Measurements from ENCODE around the gene GTPBP4. TPM values are rescaled to one million over a fixed set of nuclear protein-coding genes. Genes with fewer than 3 reads are reported as not detected.

The GTPBP4 gene
- total and polyA plus RNA-seq, 4 donors = 9.8 to 15.1 (median 12.1) TPM

DNA sequence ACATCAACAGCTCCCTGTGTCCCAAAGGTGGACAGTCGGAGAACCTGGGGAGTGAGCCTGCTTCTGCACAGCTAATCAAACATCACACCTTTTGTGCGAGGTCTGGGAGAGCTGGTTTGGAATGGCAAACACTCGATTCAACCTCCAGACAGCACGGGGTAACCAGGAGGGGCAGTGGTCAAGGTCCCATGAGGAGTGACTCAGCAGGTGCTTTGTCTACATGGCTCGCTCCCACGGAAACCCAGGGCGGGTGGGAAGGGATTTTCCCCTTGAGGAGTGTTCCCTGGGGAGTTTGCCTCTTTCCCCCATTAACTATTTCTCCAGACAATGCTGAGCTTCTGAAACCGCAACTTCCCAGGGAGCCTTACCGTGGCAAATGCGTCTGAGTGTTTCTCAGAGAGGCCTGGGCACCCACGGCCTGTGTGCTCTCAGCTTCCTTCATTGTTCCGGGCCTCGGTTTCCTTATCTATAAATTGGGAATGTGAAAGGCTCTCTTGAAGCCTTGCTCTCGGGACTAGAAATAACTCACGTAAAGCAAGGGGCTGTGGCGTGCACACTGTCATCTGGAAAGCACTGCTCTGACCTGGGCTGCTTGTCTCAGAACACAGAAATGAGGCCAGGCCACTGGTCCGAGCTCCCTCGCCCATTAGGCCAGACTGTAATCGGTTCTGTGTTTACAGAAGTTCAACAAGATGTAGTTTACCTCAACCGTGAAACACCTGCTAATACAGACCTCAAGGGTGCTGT is 14.0 kb upstream of the GTPBP4 start (continued):
- TF ChIP-seq, protein P1, sequence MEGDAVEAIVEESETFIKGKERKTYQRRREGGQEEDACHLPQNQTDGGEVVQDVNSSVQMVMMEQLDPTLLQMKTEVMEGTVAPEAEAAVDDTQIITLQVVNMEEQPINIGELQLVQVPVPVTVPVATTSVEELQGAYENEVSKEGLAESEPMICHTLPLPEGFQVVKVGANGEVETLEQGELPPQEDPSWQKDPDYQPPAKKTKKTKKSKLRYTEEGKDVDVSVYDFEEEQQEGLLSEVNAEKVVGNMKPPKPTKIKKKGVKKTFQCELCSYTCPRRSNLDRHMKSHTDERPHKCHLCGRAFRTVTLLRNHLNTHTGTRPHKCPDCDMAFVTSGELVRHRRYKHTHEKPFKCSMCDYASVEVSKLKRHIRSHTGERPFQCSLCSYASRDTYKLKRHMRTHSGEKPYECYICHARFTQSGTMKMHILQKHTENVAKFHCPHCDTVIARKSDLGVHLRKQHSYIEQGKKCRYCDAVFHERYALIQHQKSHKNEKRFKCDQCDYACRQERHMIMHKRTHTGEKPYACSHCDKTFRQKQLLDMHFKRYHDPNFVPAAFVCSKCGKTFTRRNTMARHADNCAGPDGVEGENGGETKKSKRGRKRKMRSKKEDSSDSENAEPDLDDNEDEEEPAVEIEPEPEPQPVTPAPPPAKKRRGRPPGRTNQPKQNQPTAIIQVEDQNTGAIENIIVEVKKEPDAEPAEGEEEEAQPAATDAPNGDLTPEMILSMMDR (IDR thresholded peaks at IDR 0.05; ENCODE audit: low read depth, low read length, missing input control) = no peak
- no peak for TF ChIP-seq NR2F2 (IDR thresholded peaks at IDR 0.05)
- TF ChIP-seq, protein P2, sequence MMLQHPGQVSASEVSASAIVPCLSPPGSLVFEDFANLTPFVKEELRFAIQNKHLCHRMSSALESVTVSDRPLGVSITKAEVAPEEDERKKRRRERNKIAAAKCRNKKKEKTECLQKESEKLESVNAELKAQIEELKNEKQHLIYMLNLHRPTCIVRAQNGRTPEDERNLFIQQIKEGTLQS (IDR thresholded peaks at IDR 0.05) = no peak

DNA sequence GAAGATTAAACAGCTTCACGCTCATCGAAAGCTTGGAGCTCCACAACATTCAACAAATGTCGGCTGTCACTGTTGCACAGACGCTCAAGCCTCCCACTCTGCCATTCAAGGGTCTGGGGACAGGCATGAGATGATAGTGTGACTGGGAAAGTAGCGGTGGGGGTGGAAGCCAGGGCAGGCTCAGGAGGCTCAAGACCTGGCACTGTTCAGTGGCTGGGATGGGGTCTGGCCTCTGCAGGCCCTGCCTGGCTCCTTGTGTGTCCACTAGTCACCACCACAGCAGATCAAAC is 13.5 kb upstream of the GTPBP4 start:
- DNase-seq (ENCODE audit: low spot score) = no peak
- Histone ChIP-seq H3K27ac (ENCODE audit: low read depth in 1 of 2, low read length in 2 of 2) (no peak overlapping the region), H3K9me3 (ENCODE audit: control insufficient read depth in 4 of 4, low read length in 3 of 4) (peaks cover 3 to 8% (median 5%) of the 10 kb centered on the region in 4 donors), H3K4me1 (ENCODE audit: control insufficient read depth in 4 of 4, insufficient read depth in 4 of 4, low read length in 3 of 4) (peaks cover 0 to 23% (median 18%) of the 10 kb centered on the region in 4 donors), H3K4me3 (ENCODE audit: low read depth in 1 of 3, low read length in 3 of 3) (no peak overlapping the region), H3K27me3 (ENCODE audit: control insufficient read depth in 4 of 4, insufficient read depth in 4 of 4, low read length in 3 of 4) (no peaks in the 10 kb centered on the region), H3K36me3 (ENCODE audit: control insufficient read depth in 4 of 4, insufficient read depth in 3 of 4, low read depth in 1 of 4, low read length in 3 of 4) (no peaks in the 10 kb centered on the region), H3K9ac (ENCODE audit: low read depth in 1 of 2, low read length in 2 of 2) (no peak overlapping the region)
- TF ChIP-seq JUND (IDR thresholded peaks at IDR 0.05) = no peak
- TF ChIP-seq TAF1 (conservative IDR thresholded peaks at IDR 0.05) = no peak
- TF ChIP-seq, protein P3, sequence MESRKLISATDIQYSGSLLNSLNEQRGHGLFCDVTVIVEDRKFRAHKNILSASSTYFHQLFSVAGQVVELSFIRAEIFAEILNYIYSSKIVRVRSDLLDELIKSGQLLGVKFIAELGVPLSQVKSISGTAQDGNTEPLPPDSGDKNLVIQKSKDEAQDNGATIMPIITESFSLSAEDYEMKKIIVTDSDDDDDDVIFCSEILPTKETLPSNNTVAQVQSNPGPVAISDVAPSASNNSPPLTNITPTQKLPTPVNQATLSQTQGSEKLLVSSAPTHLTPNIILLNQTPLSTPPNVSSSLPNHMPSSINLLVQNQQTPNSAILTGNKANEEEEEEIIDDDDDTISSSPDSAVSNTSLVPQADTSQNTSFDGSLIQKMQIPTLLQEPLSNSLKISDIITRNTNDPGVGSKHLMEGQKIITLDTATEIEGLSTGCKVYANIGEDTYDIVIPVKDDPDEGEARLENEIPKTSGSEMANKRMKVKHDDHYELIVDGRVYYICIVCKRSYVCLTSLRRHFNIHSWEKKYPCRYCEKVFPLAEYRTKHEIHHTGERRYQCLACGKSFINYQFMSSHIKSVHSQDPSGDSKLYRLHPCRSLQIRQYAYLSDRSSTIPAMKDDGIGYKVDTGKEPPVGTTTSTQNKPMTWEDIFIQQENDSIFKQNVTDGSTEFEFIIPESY (IDR thresholded peaks at IDR 0.05) = no peak
- TF ChIP-seq FOXA2 (IDR thresholded peaks at IDR 0.05) = no peak
- TF ChIP-seq, protein P4, sequence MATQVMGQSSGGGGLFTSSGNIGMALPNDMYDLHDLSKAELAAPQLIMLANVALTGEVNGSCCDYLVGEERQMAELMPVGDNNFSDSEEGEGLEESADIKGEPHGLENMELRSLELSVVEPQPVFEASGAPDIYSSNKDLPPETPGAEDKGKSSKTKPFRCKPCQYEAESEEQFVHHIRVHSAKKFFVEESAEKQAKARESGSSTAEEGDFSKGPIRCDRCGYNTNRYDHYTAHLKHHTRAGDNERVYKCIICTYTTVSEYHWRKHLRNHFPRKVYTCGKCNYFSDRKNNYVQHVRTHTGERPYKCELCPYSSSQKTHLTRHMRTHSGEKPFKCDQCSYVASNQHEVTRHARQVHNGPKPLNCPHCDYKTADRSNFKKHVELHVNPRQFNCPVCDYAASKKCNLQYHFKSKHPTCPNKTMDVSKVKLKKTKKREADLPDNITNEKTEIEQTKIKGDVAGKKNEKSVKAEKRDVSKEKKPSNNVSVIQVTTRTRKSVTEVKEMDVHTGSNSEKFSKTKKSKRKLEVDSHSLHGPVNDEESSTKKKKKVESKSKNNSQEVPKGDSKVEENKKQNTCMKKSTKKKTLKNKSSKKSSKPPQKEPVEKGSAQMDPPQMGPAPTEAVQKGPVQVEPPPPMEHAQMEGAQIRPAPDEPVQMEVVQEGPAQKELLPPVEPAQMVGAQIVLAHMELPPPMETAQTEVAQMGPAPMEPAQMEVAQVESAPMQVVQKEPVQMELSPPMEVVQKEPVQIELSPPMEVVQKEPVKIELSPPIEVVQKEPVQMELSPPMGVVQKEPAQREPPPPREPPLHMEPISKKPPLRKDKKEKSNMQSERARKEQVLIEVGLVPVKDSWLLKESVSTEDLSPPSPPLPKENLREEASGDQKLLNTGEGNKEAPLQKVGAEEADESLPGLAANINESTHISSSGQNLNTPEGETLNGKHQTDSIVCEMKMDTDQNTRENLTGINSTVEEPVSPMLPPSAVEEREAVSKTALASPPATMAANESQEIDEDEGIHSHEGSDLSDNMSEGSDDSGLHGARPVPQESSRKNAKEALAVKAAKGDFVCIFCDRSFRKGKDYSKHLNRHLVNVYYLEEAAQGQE (IDR thresholded peaks at IDR 0.05) = no peak
- TF ChIP-seq RAD21 (IDR thresholded peaks at IDR 0.05) = no peak
- TF ChIP-seq HNF4A (conservative IDR thresholded peaks at IDR 0.05) = no peak
- no peak for TF ChIP-seq GABPA (IDR thresholded peaks at IDR 0.05 in 1 of 2, conservative IDR thresholded peaks at IDR 0.05 in 1 of 2)
- TF ChIP-seq, protein P5, sequence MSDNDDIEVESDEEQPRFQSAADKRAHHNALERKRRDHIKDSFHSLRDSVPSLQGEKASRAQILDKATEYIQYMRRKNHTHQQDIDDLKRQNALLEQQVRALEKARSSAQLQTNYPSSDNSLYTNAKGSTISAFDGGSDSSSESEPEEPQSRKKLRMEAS (IDR thresholded peaks at IDR 0.05) = no peak
- TF ChIP-seq YY1 (IDR thresholded peaks at IDR 0.05) = no peak
- TF ChIP-seq NR2F2 (IDR thresholded peaks at IDR 0.05) = no peak
- no peak for TF ChIP-seq HNF4G (IDR thresholded peaks at IDR 0.05)
- no peak for TF ChIP-seq FOXA1 (IDR thresholded peaks at IDR 0.05)
- TF ChIP-seq, protein P2 (IDR thresholded peaks at IDR 0.05) = no peak
- TF ChIP-seq SP1 (IDR thresholded peaks at IDR 0.05) = no peak
- TF ChIP-seq EGR1 (IDR thresholded peaks at IDR 0.05; ENCODE audit: low read depth in 2 of 2) = no peak
- TF ChIP-seq, protein P1 (IDR thresholded peaks at IDR 0.05; ENCODE audit: low read depth, low read length, missing input control) = no peak
- no peak for TF ChIP-seq RXRA (IDR thresholded peaks at IDR 0.05)
- 97% methylated on average over 5 of the region's 5 CpGs for WGBS
